Progenitor cell of endocrine pancreas (in vitro differentiated cells): Measurements from ENCODE around the gene MATN1. TPM values are rescaled to one million over a fixed set of nuclear protein-coding genes. Genes with fewer than 3 reads are reported as not detected.

Experiments used
- microRNA-seq: library from miRNA; unstranded; fragments of <30 nt; microRNA quantifications from one replicate; pipeline ENCODE4 v1.1.0, GENCODE V29; 2020; ENCODE audit warnings: borderline number of aligned reads; ENCODE audit not compliant: unreplicated experiment
- total RNA-seq: library from RNA; stranded (reverse); gene quantifications from 2 replicates; pipeline ENCODE4 v1.2.1, GENCODE V29; 2021

Gene MATN1
- total RNA-seq, 1 donor from 2014 or later = 0.14 TPM

Small RNA genes lying within 50 kb of the gene (microRNA-seq; reads per million reads assigned to microRNA genes)
- gene MIR4420 = not detected

Other genes starting within 250 kb of the MATN1 start
- 0.20 TPM in 1 of 2 replicates, not detected in the other for gene LAPTM5, start 34.2 kb upstream of the MATN1 start, total RNA-seq
- gene SDC3, start 185.2 kb upstream of the MATN1 start, total RNA-seq = 33.7 and 38.3 TPM in 2 replicates